Memory B cell (primary cell): ENCODE measurements around the gene DNAJA3.

Source experiments
- ATAC-seq: fragments of 150-1000 bp; cut with Tn5 transposase; 2 replicates; pipeline ENCODE4 v1.10.0; 2021; ENCODE audit warnings: low read depth, mild to moderate bottlenecking, moderate library complexity
- DNase-seq, 2 donors: peaks; one replicate each; pipeline ENCODE4 v3.0.0; 2022; ENCODE audit warnings: low spot score in 2 of 2
- H3K27ac Mint-ChIP-seq: one replicate; pipeline ENCODE4 v1.8.0; 2022; ENCODE audit warnings: mild to moderate bottlenecking, moderate library complexity, mixed read lengths
- H3K27me3 Mint-ChIP-seq: one replicate; pipeline ENCODE4 v1.8.0; 2022; ENCODE audit warnings: mixed read lengths
- H3K36me3 Mint-ChIP-seq: one replicate; pipeline ENCODE4 v1.8.0; 2022; ENCODE audit warnings: mild to moderate bottlenecking, mixed read lengths
- H3K4me1 Mint-ChIP-seq: one replicate; pipeline ENCODE4 v1.8.0; 2022; ENCODE audit warnings: mixed read lengths
- H3K4me3 Mint-ChIP-seq: one replicate; pipeline ENCODE4 v1.8.0; 2022; ENCODE audit warnings: mild to moderate bottlenecking, moderate library complexity, mixed read lengths
- H3K9me3 Mint-ChIP-seq: one replicate; pipeline ENCODE4 v1.8.0; 2022; ENCODE audit warnings: mixed read lengths

Gene DNAJA3

DNA sequence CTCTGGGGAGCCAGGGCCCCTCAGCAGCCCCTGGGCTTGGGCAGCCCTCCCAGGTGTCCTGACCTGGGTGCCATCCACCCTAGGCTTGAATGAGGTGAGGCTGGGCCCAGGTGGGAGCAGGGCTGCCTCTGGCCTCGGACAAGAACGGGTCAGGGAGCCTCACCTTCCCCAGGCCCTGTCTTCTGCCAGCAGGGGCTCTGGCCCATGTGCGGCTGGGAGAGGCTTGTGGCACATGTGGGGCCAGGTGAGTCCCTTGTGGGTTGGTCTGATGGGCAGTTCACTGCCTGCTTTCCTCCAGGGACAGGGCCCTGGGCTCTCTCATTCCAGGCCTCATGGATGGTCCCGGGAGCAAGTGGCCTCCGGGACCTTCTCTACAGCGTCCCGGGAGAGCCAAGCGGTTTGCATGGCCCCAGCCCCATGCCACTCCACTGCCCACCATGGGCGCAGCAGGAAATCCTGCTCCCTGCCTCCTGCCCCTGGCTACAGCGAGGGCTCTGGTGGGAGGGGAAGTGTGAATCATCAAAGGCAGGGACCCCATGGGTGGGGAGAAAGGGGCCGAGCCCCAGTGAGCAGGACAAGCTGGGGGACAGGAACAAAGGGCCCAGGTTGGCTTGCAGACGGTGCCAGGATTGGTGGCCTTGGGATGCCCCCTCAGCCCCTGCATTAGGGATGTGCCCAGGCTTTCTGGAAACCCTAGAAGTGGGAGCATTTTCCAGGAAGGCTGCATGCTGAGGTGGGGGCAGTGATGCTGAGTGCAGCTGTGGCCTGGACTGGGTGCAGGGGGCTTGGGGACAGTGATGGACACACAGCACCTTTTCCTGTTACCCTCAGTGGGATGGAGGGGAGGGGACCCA lies 41.9 kb upstream of the DNAJA3 start:
- ATAC-seq (no peak), DNase-seq (no peak)
- Mint-ChIP-seq H3K4me1 (no peaks in the 10 kb centered on the region), H3K9me3 (no peaks in the 10 kb centered on the region), H3K27me3 (no peaks in the 10 kb centered on the region), H3K36me3 (peaks cover 20% of the 10 kb centered on the region), H3K27ac (no peak overlapping the region), H3K4me3 (no peak overlapping the region)

DNA sequence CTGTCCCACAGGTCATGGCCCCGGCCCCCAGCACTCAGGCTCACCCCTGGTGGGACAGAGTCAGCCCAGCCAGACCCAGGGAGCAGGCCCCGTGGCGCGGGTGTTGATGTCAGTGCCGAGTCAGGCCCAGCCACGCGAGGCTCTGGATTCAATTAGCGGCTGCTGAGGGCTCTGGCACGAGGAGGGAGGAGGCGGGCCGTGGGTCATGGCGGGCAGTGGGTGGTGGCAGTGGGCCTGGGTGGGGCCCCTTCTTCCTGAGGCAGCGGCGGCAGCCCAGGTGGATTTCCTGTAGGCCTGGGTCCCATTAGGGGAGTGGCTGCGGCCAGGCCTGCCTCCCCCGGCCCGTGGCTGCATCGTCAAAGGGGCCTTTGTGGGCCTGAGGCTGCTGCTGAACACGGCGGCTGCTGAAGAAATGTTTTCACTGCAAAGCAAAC lies 41.1 kb upstream of the DNAJA3 start:
- no peaks in the 10 kb centered on the region for H3K27me3 Mint-ChIP-seq
- DNase-seq: no peak
- no peak for ATAC-seq
- no peak overlapping the region for H3K27ac Mint-ChIP-seq
- peaks cover 22% of the 10 kb centered on the region for H3K36me3 Mint-ChIP-seq
- H3K4me3 Mint-ChIP-seq: no peak overlapping the region
- no peaks in the 10 kb centered on the region for H3K4me1 Mint-ChIP-seq
- no peaks in the 10 kb centered on the region for H3K9me3 Mint-ChIP-seq

DNA sequence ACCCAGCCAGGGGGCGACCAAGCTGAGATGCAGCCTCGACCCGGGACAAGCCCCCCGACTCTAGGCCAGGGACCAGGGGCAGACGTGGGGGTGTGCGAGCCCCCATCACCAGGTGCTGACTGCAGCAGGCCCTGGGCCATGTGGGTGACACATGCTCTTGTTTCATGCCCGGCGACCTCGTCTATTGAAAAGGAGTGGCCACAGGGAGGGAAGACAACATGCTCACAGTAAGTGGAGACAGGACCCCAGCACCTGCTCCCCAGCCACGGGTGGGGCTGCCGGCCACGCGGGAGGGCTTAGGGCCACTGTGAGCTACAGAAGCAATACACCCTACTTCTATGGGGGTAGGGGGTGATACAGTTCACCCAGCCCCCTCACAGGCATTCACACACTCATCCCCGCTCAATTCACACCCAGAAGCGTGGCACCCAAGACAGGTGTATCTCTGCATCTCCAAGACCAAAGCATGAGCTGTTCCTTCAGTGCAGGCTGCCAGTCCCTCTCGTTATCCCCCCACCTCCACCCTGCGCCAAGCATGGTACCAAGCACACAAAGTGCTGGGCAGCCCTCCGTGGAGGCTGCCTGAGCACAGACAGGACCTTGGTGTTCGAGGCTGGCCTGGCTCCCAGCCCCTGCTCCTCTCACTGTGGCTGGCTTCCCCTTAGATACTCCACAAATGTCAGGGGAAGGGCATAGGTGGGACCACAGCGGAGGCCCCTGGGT lies 40.4 kb upstream of the DNAJA3 start:
- no peaks in the 10 kb centered on the region for H3K27me3 Mint-ChIP-seq
- no peaks in the 10 kb centered on the region for H3K4me1 Mint-ChIP-seq
- no peak overlapping the region for H3K4me3 Mint-ChIP-seq
- ATAC-seq (no peak), DNase-seq (no peak)
- H3K36me3 Mint-ChIP-seq: peaks cover 27% of the 10 kb centered on the region
- H3K9me3 Mint-ChIP-seq: no peaks in the 10 kb centered on the region
- no peak overlapping the region for H3K27ac Mint-ChIP-seq

DNA sequence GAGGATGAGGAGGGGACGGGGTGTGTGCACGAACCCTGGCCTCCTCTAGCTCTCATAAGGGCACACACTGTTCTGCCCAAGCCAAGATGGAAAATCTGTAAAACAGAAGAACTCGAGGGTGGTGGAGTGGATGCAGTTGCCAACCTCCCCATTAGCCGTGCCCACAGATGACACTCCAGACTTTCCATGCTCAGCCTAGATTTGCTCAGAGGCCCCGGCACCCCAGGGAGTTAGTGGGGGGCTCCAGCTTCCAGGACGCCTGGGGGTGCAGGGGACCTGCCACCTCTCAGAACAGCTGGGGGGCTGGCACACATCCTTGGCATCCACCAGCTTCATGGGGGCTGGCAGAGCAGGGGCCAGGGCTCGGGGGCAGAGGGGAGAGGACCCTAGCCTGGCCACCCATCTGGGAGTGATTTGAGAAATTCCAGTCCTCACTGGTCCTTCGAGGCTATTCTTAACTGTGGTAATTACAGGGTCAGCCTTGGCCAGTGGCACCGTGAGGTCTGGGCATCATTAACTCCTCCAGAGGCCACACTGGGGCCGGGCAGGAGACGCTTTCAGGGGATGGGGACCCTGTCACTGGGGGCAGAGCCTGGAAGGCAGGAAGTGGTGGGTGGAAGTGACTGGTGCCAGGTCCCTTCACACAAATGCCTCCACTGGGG lies 39.7 kb upstream of the DNAJA3 start:
- H3K27me3 Mint-ChIP-seq: no peaks in the 10 kb centered on the region
- H3K27ac Mint-ChIP-seq: no peak overlapping the region
- H3K4me1 Mint-ChIP-seq: no peaks in the 10 kb centered on the region
- H3K4me3 Mint-ChIP-seq: no peak overlapping the region
- no peak for ATAC-seq
- peaks cover 25% of the 10 kb centered on the region for H3K36me3 Mint-ChIP-seq
- DNase-seq: no peak
- no peaks in the 10 kb centered on the region for H3K9me3 Mint-ChIP-seq

DNA sequence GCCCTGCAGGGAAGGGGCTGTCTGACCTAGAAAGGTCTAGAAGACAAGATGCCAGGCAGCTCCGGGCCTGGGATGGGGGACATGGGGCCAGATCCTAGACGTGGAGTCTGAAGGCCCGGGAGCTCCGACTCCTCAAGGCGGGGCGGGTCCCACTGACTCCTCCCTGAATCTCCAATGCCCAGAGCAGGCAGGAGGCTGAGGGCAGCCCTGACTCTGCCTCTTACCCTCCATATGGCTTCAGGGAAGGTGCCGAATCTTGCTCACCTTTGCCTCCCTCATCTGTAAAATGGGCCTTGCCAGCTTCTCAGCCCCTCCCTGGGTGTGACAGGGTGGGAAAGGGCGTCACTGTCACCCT lies 39.2 kb upstream of the DNAJA3 start:
- H3K27ac Mint-ChIP-seq: no peak overlapping the region
- H3K9me3 Mint-ChIP-seq: no peaks in the 10 kb centered on the region
- peaks cover 25% of the 10 kb centered on the region for H3K36me3 Mint-ChIP-seq
- ATAC-seq (no peak), DNase-seq (no peak)
- H3K27me3 Mint-ChIP-seq: no peaks in the 10 kb centered on the region
- H3K4me1 Mint-ChIP-seq: no peaks in the 10 kb centered on the region
- H3K4me3 Mint-ChIP-seq: no peak overlapping the region

DNA sequence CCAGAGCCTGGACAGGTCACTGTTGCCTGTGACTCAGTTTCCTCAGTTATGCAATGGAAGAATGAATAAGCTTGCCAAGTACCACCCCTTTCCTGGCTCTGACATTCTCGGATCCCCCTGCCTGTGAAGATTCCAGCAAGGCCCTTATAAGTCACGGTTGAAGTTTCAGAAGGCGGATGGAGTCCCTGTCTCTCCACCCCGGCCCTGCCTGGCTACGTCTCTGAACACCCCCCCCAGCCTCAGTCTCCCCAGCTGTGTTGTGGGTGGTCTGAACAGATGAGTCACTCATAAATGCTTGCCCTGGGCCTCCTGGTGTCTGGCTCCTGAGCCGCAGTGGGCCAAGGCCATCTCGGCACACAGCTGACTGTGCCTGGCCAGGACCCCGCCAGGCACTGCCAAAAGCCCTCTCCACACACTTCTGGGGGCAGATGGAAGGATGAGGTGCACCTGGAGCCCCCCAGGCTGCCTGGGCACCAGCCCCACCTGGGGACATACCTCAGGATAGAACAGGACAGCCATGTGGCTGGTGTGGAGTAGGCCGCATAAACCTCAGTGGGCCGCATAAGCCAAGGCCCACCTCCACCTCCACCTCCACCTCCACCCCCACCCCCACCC lies 38.6 kb upstream of the DNAJA3 start:
- Mint-ChIP-seq H3K4me3 (no peak overlapping the region), H3K9me3 (no peaks in the 10 kb centered on the region), H3K27me3 (no peaks in the 10 kb centered on the region), H3K4me1 (no peaks in the 10 kb centered on the region), H3K27ac (peak overlapping the region; percentile 41), H3K36me3 (peaks cover 23% of the 10 kb centered on the region)
- no peak for DNase-seq
- ATAC-seq: no peak

DNA sequence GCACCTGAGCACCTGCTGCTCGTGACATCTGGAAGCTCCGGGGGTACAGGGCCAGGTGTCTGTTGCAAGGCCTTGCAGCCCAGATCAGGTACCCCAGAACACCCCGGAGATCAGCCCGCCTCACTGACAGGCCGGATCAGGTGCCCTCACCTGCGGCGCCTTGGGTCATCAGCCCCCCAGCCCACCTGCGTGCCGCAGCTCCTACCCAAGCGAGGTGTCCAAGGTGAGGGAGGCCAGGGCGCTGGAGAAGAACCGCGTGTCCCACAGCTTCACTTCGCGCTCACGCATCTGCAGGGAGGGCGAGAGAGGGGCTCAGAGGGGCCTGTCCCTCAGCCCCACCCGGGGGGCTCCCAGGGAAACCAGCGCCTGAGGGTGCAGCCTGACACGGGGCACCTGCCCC lies 37.9 kb upstream of the DNAJA3 start:
- DNase-seq (no peak), ATAC-seq (no peak)
- Mint-ChIP-seq H3K27me3 (no peaks in the 10 kb centered on the region), H3K9me3 (no peaks in the 10 kb centered on the region), H3K36me3 (peaks cover 24% of the 10 kb centered on the region), H3K27ac (peak overlapping the region; percentile 41), H3K4me1 (no peaks in the 10 kb centered on the region), H3K4me3 (no peak overlapping the region)

DNA sequence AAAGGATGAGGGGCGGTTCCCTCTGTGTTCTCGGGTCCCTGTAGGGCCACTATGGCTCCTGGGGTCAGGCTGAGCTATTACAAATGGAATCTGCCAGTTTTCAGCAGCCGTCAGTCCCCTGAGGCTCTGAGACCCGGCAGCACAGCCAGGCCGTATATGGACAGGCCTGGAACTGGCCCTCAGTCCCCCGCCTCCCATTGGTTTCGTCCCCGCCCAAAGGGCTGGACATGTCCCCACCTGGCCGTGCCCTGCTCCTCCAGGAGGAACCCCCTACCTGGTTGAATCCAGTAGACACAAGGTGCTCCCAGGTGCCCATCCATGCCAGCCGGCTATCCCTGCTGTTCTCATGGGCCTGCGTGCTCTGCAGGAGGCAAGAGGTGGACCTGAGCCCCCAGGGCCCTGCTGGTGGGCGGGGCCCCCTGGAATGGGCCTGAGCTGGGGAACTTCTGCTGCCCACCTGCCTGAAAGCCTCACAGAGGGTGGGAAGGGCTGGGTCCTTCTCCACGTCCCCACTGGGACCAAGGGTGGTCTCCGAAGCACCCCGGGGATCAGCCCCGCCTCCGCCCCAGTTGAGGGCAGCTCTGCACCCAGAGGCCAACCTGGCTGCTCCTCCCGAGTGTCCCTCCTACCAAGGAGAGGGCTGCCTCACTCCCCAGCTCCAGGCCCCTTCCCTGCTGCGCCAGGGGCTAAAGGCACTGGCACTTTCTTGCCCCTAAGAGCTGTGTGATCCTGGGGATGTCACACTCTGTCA lies 37.2 kb upstream of the DNAJA3 start:
- Mint-ChIP-seq H3K36me3 (peaks cover 20% of the 10 kb centered on the region), H3K27ac (no peak overlapping the region), H3K9me3 (no peaks in the 10 kb centered on the region), H3K27me3 (no peaks in the 10 kb centered on the region), H3K4me3 (no peak overlapping the region), H3K4me1 (no peaks in the 10 kb centered on the region)
- no peak for ATAC-seq
- DNase-seq: no peak

DNA sequence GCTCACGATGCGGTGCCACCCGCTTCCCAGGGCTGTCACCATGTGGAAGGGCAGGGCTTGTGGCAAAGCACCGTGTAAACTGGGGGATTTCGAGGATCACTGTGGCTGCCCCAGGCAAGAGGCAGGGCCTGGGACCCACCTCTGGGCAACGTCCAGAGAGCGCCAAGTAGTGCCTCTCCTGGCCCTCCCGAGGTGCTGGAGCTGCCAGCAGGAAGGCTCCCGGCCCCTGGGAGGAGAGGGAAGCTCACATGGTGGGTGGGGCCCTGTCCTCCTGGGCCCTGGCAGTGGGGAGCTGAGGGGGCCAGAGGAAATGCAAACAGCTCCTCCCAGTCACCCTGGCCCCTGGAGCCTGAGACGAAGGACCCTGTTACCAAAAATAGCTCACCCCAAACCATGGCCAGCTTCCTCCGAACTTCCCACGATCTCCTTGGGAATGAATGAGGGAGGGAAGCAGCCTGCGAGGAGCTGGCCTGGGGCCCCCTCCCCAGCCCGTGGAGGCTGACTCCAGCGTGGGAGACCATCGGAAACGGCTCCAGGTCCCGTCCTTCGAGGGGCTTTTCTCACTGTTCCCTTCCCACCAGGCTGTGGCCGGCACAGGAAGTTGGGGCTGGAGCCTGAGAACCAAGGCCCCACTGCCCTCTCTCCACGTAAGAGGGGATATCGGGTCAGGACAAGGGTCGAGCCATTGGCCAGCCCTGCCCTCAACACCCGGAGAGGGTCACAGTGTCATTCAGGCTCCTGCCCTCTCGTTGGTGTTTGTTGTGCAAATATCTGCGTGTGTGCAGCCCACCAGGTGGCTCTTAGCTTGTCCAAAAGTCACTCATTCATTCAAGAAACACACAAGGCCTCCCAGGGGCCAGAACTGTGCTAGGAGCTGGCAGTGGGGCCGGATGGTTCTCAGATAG lies 36.4 kb upstream of the DNAJA3 start:
- peaks cover 21% of the 10 kb centered on the region for H3K36me3 Mint-ChIP-seq
- no peak overlapping the region for H3K4me3 Mint-ChIP-seq
- ATAC-seq (no peak), DNase-seq (no peak)
- H3K4me1 Mint-ChIP-seq: no peaks in the 10 kb centered on the region
- H3K27me3 Mint-ChIP-seq: no peaks in the 10 kb centered on the region
- no peaks in the 10 kb centered on the region for H3K9me3 Mint-ChIP-seq
- H3K27ac Mint-ChIP-seq: no peak overlapping the region

DNA sequence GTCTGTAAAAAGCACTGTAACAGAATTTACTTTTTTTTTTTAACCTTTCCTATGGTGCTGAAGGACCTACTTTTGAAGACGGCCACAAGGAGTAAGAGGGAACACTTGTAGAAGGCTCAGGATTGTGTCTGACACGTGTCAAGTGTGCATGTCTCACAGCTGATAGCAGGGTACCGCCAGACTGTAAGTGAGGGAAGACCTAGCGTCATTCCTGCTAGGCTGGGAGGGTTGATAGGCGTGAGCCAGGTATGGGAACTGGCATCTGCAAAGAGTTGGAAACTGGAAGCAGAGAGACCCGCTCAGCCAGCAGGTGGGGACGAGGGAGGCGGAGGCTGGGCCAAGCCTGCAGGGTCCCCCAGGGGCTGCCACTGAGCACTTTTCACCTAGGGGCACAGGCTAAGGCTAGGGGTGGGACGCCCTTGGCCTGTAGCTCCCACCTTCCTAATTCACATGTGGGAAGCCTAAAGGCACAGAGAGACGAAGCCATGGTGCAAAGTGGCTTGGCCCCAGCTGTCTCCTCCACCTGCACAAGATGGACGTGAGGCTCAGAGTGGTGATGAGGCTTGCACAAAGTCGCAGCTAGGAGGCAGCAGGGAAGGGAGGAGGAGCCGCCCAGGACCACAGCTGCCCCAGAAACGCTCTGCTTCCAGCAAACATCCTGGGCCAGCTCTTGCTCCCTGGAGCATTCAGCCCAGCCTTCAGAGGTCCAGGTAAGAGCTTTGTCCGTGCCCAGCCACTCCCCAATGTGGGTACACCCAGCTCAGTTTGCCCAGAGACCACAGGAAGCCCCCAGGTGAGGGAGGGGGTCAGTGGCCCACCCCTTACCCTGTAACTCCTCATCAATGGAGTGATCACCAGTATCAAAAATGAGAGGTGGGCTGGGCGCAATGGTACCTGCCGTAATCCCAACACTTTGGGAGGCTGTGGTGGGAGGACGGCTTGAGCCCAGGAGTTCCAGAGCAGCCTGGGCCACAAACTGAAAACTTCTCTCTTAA lies 35.1 kb upstream of the DNAJA3 start:
- peaks cover 23% of the 10 kb centered on the region for H3K36me3 Mint-ChIP-seq
- ATAC-seq (no peak), DNase-seq (no peak)
- H3K4me1 Mint-ChIP-seq: peaks cover 1% of the 10 kb centered on the region
- H3K4me3 Mint-ChIP-seq: no peak overlapping the region
- H3K27me3 Mint-ChIP-seq: no peaks in the 10 kb centered on the region
- no peaks in the 10 kb centered on the region for H3K9me3 Mint-ChIP-seq
- H3K27ac Mint-ChIP-seq: no peak overlapping the region

DNA sequence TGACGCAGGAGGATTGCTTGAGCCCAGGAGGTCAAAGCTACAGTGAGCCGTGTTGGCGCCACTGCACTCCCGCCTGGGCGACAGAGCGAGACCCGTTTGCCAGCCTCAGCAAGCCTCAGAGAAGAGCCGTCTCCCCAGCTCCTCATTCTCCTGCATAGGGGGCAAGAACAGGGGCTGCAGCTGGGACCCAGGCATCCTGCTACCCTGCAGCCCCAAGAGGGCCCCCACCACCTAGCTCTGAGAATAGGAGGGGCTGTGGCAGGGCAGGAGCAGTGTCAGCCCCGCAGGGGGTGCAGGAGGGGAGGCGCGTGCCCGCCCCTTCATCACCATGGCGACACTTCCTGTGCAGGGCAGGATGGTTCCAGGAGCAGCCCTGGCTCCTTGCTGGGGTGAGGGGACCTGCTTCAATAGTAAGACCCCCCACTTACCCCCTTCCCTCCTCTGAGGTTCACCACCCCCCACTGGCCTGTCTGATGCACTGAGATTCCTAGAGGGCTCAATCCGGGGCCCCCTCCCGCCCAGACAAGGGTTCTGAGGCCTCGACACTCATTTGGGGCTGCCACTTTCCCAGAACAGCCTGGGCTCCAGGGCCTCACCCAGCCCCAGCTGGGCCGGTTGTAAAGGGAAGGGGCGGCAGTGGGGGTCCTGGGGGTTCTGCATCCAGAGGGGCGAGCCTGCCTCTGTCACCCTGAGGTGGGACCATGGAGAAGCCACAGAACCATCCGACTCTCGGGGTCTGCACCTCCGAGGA lies 33.9 kb upstream of the DNAJA3 start:
- H3K27ac Mint-ChIP-seq: no peak overlapping the region
- DNase-seq (no peak), ATAC-seq (peak; percentile 12)
- H3K36me3 Mint-ChIP-seq: peaks cover 26% of the 10 kb centered on the region
- H3K4me1 Mint-ChIP-seq: peaks cover 3% of the 10 kb centered on the region
- no peak overlapping the region for H3K4me3 Mint-ChIP-seq
- H3K9me3 Mint-ChIP-seq: no peaks in the 10 kb centered on the region
- H3K27me3 Mint-ChIP-seq: no peaks in the 10 kb centered on the region
